GM12878 (cell line): ENCODE measurements around the gene PCP2.

Experiments
- CEBPB ChIP-seq, 2 experiments: fragments of 150-350 bp in 1 of 2; IDR thresholded peaks; 2 replicates each; pipeline ENCODE4 v1.6.1; 2012 to 2014; ENCODE audit warnings: low read depth in 2 of 2, low read length in 2 of 2, borderline replicate concordance in 1 of 2, inconsistent platforms in 1 of 2
- CTCF ChIP-seq, 3 experiments: IDR thresholded peaks in 2 of 3; conservative IDR thresholded peaks in 1 of 3; 2 replicates each; pipeline ENCODE4 v1.5.1; 2011; ENCODE audit warnings: low read depth in 3 of 3, low read length in 3 of 3, mild to moderate bottlenecking in 3 of 3, control low read depth in 2 of 3, moderate library complexity in 2 of 3, inconsistent platforms in 1 of 3, mixed read lengths in 1 of 3; ENCODE audit not compliant: control insufficient read depth in 2 of 3, insufficient read depth in 1 of 3; ENCODE audit errors: extremely low read depth in 1 of 3
- GABPA ChIP-seq: IDR thresholded peaks from 2 replicates; pipeline ENCODE4 v1.6.1; 2014; ENCODE audit warnings: antibody characterized with exemption, low read depth, mild to moderate bottlenecking, inconsistent platforms
- POLR2A ChIP-seq: IDR thresholded peaks from 2 replicates; pipeline ENCODE4 v1.6.1; 2011; ENCODE audit warnings: low read depth, mild to moderate bottlenecking, low read length
- SIN3A ChIP-seq: IDR thresholded peaks from 2 replicates; pipeline ENCODE4 v1.6.1; 2012; ENCODE audit warnings: low read depth, low read length, improper control_type of control experiment
- ZNF24 ChIP-seq: fragments of 450-650 bp; IDR thresholded peaks from 2 replicates; pipeline ENCODE4 v1.6.1; 2017; ENCODE audit warnings: antibody characterized with exemption, mild to moderate bottlenecking
- ZNF274 ChIP-seq: IDR thresholded peaks from one replicate; pipeline ENCODE4 v1.8.0; 2011; ENCODE audit not compliant: insufficient read length, insufficient read depth
- TF ChIP-seq, protein P1 (sequence below): IDR thresholded peaks from 2 replicates; pipeline ENCODE4 v1.6.1; 2012; ENCODE audit warnings: low read depth, low read length, improper control_type of control experiment

DNA sequence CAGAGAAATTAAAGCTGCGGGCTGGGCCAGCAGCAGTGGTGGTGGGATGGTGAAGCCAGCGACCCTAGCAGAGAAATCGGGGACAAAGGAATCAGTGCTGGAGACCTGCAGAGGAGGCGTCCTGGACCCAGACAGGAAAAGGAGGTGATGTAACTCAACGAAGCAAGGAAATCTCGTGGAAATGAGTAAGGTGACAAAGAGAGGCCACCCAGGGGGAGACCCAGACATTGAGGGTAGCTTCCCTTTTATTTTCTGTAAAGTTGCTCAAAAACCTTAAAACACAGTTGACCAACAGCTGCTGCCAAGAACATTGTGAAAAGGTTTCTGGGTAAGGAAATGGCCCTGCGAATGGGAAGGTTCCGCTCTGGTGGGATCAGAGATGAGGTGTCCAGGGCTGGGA is 22.1 kb upstream of the PCP2 start:
- TF ChIP-seq CTCF (IDR thresholded peaks at IDR 0.05 in 2 of 3, conservative IDR thresholded peaks at IDR 0.05 in 1 of 3; ENCODE audit: control insufficient read depth in 2 of 3, extremely low read depth in 1 of 3, insufficient read depth in 1 of 3, low read depth in 3 of 3, low read length in 3 of 3) (no peak), ZNF24 (no peak), POLR2A (no peak), CEBPB (IDR thresholded peaks at IDR 0.05; ENCODE audit: borderline replicate concordance in 1 of 2, low read depth in 2 of 2, low read length in 2 of 2) (no peak), ZNF274 (no peak), GABPA (no peak), SIN3A (no peak)
- TF ChIP-seq, protein P1, sequence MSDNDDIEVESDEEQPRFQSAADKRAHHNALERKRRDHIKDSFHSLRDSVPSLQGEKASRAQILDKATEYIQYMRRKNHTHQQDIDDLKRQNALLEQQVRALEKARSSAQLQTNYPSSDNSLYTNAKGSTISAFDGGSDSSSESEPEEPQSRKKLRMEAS = no peak
